SK-N-SH treated with all-trans-retinoic acid at 6 μM for 48 hours (cell line): ENCODE data around the gene DNTT.

Experiments
- ARNTL ChIP-seq: fragments of 450-650 bp; formaldehyde crosslinking; IDR thresholded peaks from 2 replicates; pipeline ENCODE4 v1.5.0; 2020; ENCODE audit warnings: low read depth, mild to moderate bottlenecking, moderate library complexity, borderline replicate concordance
- PATZ1 ChIP-seq: fragments of 250-450 bp; sonication (Bioruptor Pico); IDR thresholded peaks from 2 replicates; pipeline ENCODE4 v1.8.0; 2020; ENCODE audit warnings: mild to moderate bottlenecking, moderate library complexity, borderline replicate concordance

DNA sequence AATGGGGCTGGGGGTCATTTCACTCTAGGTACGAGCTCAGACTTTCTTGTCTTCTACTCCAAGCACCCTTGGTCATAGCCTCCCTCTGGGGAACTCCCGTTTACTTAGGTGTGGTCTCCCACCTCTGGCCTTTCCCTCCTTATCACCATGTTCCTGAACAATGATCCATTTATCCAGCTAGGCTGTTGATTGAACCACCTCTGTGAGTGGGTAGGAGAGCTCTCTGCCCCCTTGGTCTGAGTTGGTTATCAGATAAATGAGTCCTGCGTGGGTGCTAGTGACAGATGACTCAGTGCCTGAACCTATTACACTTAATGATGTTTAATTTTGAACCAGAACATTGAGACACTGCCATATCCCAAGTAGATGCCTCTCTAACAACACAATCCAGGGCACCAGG is 42.3 kb upstream of the DNTT start:
- TF ChIP-seq ARNTL (CRISPR knock-in tag) (no peak), PATZ1 (CRISPR knock-in tag) (no peak)
